Panc1 (cell line): ENCODE data around the gene TAOK3.

Source experiments
- POLR2AphosphoS5 ChIP-seq: IDR thresholded peaks from 2 replicates; pipeline ENCODE4 v1.6.1; 2012; ENCODE audit warnings: mild to moderate bottlenecking, low read depth, low read length, moderate library complexity
- SIN3A ChIP-seq: IDR thresholded peaks from 2 replicates; pipeline ENCODE4 v1.6.1; 2012; ENCODE audit warnings: low read depth, mild to moderate bottlenecking, low read length, moderate library complexity, borderline replicate concordance; ENCODE audit not compliant: insufficient read depth
- TCF7L2 ChIP-seq: IDR thresholded peaks from 2 replicates; pipeline ENCODE4 v1.6.1; 2011; ENCODE audit warnings: mild to moderate bottlenecking, low read depth, low read length, inconsistent platforms
- TF ChIP-seq, protein P1 (sequence below): fragments of 450-650 bp; IDR thresholded peaks from 2 replicates; pipeline ENCODE4 v1.5.1; 2017; ENCODE audit warnings: mild to moderate bottlenecking
- TF ChIP-seq, protein P2 (sequence below), 2 experiments: IDR thresholded peaks; 2 replicates each; pipeline ENCODE4 v1.6.1; 2011 to 2012; ENCODE audit warnings: low read depth in 2 of 2, control low read depth in 1 of 2, low read length in 1 of 2, mild to moderate bottlenecking in 1 of 2, moderate library complexity in 1 of 2; ENCODE audit not compliant: insufficient read depth in 1 of 2

DNA sequence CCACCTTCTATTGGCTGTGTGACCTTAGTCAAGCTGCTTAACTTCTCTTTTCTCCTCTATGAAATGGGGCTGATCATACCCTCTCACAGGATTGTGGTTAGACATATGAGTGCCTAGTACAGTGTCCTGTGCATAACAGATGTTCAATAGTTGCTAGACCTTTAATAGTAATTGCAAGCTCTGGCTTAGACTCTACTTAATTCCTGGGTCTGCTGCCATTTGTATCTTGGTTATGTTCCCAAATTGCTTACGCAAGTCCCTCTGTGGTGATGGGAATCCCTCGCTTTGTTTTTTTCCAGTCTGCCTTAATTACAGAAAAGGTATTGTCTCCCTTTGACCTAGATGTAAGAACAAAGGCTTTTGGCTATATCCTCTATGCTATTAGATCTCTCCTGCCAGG, 18.7 kb upstream of the TAOK3 start:
- TF ChIP-seq, protein P1, sequence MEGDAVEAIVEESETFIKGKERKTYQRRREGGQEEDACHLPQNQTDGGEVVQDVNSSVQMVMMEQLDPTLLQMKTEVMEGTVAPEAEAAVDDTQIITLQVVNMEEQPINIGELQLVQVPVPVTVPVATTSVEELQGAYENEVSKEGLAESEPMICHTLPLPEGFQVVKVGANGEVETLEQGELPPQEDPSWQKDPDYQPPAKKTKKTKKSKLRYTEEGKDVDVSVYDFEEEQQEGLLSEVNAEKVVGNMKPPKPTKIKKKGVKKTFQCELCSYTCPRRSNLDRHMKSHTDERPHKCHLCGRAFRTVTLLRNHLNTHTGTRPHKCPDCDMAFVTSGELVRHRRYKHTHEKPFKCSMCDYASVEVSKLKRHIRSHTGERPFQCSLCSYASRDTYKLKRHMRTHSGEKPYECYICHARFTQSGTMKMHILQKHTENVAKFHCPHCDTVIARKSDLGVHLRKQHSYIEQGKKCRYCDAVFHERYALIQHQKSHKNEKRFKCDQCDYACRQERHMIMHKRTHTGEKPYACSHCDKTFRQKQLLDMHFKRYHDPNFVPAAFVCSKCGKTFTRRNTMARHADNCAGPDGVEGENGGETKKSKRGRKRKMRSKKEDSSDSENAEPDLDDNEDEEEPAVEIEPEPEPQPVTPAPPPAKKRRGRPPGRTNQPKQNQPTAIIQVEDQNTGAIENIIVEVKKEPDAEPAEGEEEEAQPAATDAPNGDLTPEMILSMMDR = no peak
- TF ChIP-seq, protein P2, sequence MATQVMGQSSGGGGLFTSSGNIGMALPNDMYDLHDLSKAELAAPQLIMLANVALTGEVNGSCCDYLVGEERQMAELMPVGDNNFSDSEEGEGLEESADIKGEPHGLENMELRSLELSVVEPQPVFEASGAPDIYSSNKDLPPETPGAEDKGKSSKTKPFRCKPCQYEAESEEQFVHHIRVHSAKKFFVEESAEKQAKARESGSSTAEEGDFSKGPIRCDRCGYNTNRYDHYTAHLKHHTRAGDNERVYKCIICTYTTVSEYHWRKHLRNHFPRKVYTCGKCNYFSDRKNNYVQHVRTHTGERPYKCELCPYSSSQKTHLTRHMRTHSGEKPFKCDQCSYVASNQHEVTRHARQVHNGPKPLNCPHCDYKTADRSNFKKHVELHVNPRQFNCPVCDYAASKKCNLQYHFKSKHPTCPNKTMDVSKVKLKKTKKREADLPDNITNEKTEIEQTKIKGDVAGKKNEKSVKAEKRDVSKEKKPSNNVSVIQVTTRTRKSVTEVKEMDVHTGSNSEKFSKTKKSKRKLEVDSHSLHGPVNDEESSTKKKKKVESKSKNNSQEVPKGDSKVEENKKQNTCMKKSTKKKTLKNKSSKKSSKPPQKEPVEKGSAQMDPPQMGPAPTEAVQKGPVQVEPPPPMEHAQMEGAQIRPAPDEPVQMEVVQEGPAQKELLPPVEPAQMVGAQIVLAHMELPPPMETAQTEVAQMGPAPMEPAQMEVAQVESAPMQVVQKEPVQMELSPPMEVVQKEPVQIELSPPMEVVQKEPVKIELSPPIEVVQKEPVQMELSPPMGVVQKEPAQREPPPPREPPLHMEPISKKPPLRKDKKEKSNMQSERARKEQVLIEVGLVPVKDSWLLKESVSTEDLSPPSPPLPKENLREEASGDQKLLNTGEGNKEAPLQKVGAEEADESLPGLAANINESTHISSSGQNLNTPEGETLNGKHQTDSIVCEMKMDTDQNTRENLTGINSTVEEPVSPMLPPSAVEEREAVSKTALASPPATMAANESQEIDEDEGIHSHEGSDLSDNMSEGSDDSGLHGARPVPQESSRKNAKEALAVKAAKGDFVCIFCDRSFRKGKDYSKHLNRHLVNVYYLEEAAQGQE (IDR thresholded peaks at IDR 0.05; ENCODE audit: insufficient read depth in 1 of 2, low read depth in 2 of 2, low read length in 1 of 2) = no peak
- no peak for TF ChIP-seq POLR2AphosphoS5
- no peak for TF ChIP-seq SIN3A
- TF ChIP-seq TCF7L2 = no peak
